ENCODE results near the gene PRPS1L1. TPM values are rescaled to one million over a fixed set of nuclear protein-coding genes. Genes with fewer than 3 reads are reported as not detected.

PRPS1L1 gene
- total RNA-seq, 4 donors from 2014 or later, result not detected

DNA sequence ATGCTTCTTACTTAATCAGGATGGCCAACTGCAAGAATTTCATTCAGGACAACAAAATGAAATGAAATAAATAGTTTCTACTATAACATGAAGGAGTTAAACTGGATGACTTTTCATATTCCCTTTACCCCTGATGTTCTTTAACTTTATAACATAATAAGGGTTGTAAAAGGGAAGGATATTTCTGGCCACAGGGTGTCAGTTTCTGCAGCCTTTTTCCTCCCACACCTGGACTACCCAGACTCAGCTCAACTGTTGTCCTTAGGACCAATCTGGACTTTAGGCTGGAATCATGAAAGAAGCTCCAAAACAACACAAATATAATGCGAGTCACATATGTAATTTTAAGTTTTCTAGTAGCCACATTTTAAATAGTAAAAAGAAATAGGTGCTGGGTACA lies 43.4 kb downstream of the PRPS1L1 start:
- DNase-seq (ENCODE audit: low spot score in 2 of 2), result no peak

DNA sequence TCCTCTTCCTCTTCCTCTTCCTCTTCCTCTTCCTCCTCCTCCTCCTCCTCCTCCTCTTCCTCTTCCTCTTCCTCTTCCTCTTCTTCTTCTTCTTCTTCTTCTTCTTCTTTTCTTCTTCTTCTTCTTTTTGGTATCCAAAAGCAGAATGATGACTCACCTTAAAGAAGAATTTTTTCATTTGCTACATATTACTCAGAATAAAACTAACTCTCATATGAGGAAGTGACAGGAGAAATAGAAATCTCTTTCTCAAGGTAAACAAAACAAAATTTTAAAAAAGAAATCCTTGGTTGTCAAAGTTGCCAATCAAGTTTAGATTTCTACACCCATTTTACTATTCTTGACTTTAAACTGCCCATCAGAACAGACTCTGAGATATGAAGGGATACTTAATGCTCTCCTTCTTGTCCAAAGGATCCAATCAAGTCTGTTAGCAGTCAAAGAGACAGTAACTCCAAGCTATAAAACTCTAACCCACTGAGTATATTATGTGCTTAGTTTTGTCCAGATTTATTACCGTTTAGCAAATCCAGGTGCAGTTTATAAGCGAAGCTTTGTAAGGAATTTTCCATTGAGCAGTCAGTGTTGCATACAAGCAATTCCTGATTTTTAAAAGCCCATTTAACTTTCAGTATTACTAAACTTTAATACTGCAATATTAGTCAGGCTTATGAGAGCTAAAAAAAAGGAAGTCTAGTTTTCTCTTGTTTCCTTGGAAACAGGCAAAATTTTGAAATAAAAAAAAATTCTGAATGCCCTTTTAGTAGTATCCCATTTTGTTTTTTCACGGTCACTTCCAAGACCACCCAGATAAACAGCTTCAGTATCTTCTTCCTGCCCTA lies 44.2 kb downstream of the PRPS1L1 start:
- no peaks in the 10 kb centered on the region for H3K36me3 ChIP-seq
- WGBS, 2 donors, result 44 to 49% methylated on average over 3 of the region's 3 CpGs
- no peak overlapping the region for H3K4me3 ChIP-seq
- no peak for DNase-seq (ENCODE audit: low spot score in 2 of 2)
- TF ChIP-seq POLR2A (IDR thresholded peaks at IDR 0.05) (no peak), EP300 (IDR thresholded peaks at IDR 0.05) (no peak)
- TF ChIP-seq, protein P1, sequence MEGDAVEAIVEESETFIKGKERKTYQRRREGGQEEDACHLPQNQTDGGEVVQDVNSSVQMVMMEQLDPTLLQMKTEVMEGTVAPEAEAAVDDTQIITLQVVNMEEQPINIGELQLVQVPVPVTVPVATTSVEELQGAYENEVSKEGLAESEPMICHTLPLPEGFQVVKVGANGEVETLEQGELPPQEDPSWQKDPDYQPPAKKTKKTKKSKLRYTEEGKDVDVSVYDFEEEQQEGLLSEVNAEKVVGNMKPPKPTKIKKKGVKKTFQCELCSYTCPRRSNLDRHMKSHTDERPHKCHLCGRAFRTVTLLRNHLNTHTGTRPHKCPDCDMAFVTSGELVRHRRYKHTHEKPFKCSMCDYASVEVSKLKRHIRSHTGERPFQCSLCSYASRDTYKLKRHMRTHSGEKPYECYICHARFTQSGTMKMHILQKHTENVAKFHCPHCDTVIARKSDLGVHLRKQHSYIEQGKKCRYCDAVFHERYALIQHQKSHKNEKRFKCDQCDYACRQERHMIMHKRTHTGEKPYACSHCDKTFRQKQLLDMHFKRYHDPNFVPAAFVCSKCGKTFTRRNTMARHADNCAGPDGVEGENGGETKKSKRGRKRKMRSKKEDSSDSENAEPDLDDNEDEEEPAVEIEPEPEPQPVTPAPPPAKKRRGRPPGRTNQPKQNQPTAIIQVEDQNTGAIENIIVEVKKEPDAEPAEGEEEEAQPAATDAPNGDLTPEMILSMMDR (IDR thresholded peaks at IDR 0.05), result no peak
- no peaks in the 10 kb centered on the region for H3K27me3 ChIP-seq
- H3K4me1 ChIP-seq, result no peaks in the 10 kb centered on the region
- H3K9me3 ChIP-seq, result peaks cover 0 to 5% (median 0%) of the 10 kb centered on the region in 4 donors
- peak overlapping the region in 1 of 4 donors; percentile 62 for H3K27ac ChIP-seq

More for the DNA sequence above, 43.4 kb downstream of the PRPS1L1 start:
- no peaks in the 10 kb centered on the region for H3K36me3 ChIP-seq
- no peak overlapping the region for H3K4me3 ChIP-seq
- no peaks in the 10 kb centered on the region for H3K27me3 ChIP-seq
- H3K27ac ChIP-seq, result peak overlapping the region in 1 of 4 donors; percentile 62
- 77 to 86% methylated on average over 1 of the region's 1 CpG for WGBS, 2 donors
- H3K4me1 ChIP-seq, result no peaks in the 10 kb centered on the region
- no peak for TF ChIP-seq EP300 (IDR thresholded peaks at IDR 0.05)
- no peak for TF ChIP-seq POLR2A (IDR thresholded peaks at IDR 0.05)
- TF ChIP-seq, protein P1 (IDR thresholded peaks at IDR 0.05), result no peak
- H3K9me3 ChIP-seq, result peaks cover 0 to 5% (median 0%) of the 10 kb centered on the region in 4 donors

- H3K4me1 ChIP-seq, result no peaks in the 10 kb centered on the region
- no peaks in the 10 kb centered on the region for H3K27me3 ChIP-seq
- no peak overlapping the region for H3K4me3 ChIP-seq
- no peak for DNase-seq (ENCODE audit: low spot score in 2 of 2)
- H3K27ac ChIP-seq, result no peak overlapping the region
- TF ChIP-seq, protein P1 (IDR thresholded peaks at IDR 0.05), result no peak
- no peak for TF ChIP-seq POLR2A (IDR thresholded peaks at IDR 0.05)
- no peak for TF ChIP-seq EP300 (IDR thresholded peaks at IDR 0.05)
- peaks cover 0 to 5% (median 0%) of the 10 kb centered on the region in 4 donors for H3K9me3 ChIP-seq
- WGBS, 2 donors, result 76 to 87% methylated on average over 2 of the region's 2 CpGs
- H3K36me3 ChIP-seq, result no peaks in the 10 kb centered on the region
These were observed 50.7 kb downstream of the PRPS1L1 start for GRCh38 chr7:17976952-17977351.

Other genes starting within 250 kb of the PRPS1L1 start
- gene SNX13, start 87.4 kb downstream of the PRPS1L1 start, total RNA-seq, result 10 to 100 TPM; 52.8 to 77.6 (median 58.9) TPM

Measured in tibial nerve (tissue), 4 donors.